ENCODE data around the gene SLC6A17.

Gene SLC6A17

GRCh38 chr1:110223127-110223526, 72.8 kb downstream of the SLC6A17 start:
- DNase-seq (ENCODE audit: low read depth): no peak

GRCh38 chr1:110223581-110223980, 73.3 kb downstream of the SLC6A17 start:
- no peak for DNase-seq (ENCODE audit: low read depth)

GRCh38 chr1:110224240-110224995, 74.1 kb downstream of the SLC6A17 start:
- DNase-seq (ENCODE audit: low read depth): no peak

GRCh38 chr1:110225212-110225611, 74.9 kb downstream of the SLC6A17 start:
- no peak for DNase-seq (ENCODE audit: low read depth)

- no peak for DNase-seq (ENCODE audit: low read depth)
These were observed 75.6 kb downstream of the SLC6A17 start for GRCh38 chr1:110225756-110226404.

GRCh38 chr1:110227774-110228173, 77.5 kb downstream of the SLC6A17 start:
- no peak for DNase-seq (ENCODE audit: low read depth)

GRCh38 chr1:110228381-110228780, 78.1 kb downstream of the SLC6A17 start:
- DNase-seq (ENCODE audit: low read depth): no peak

- no peak for DNase-seq (ENCODE audit: low read depth)
These were observed 78.6 kb downstream of the SLC6A17 start for GRCh38 chr1:110228869-110229268.

GRCh38 chr1:110229348-110230001, 79.2 kb downstream of the SLC6A17 start:
- DNase-seq (ENCODE audit: low read depth): no peak

- DNase-seq (ENCODE audit: low read depth): no peak
These were observed 80.3 kb downstream of the SLC6A17 start for GRCh38 chr1:110230381-110231199.

GRCh38 chr1:110233861-110234260, 83.6 kb downstream of the SLC6A17 start:
- DNase-seq (ENCODE audit: low read depth): no peak

GRCh38 chr1:110234691-110235090, 84.4 kb downstream of the SLC6A17 start:
- DNase-seq (ENCODE audit: low read depth): no peak

GRCh38 chr1:110235181-110235833, 85.0 kb downstream of the SLC6A17 start:
- DNase-seq (ENCODE audit: low read depth): no peak

- peak; percentile 66 for DNase-seq (ENCODE audit: low read depth)
These were observed 85.8 kb downstream of the SLC6A17 start for GRCh38 chr1:110235834-110236682.

- no peak for DNase-seq (ENCODE audit: low read depth)
These were observed 87.3 kb downstream of the SLC6A17 start for GRCh38 chr1:110237386-110238152.

GRCh38 chr1:110239441-110240430, 89.4 kb downstream of the SLC6A17 start:
- no peak for DNase-seq (ENCODE audit: low read depth)

GRCh38 chr1:110240476-110241210, 90.3 kb downstream of the SLC6A17 start:
- DNase-seq (ENCODE audit: low read depth): no peak

GRCh38 chr1:110241516-110241915, 91.2 kb downstream of the SLC6A17 start:
- DNase-seq (ENCODE audit: low read depth): no peak
